Left renal cortex interstitium (tissue), 4 donors: ENCODE measurements around the gene PLXND1. TPM values are rescaled to one million over a fixed set of nuclear protein-coding genes. Genes with fewer than 3 reads are reported as not detected.

Experiments
- DNase-seq, 4 donors: peaks; one replicate each; pipeline ENCODE4 v3.0.0-alpha.2; 2013; ENCODE audit warnings: low read depth in 4 of 4, low spot score in 2 of 4, missing footprints in 1 of 4
- polyA plus RNA-seq, 4 donors: library from polyadenylated mRNA; unstranded; fragments of 120-200 nt; gene quantifications; one replicate each; pipeline ENCODE4 v1.2.1, GENCODE V29; 2013; ENCODE audit not compliant: insufficient read length in 4 of 4

PLXND1 gene
- polyA plus RNA-seq, 4 donors = 121 to 147 (median 142) TPM

DNA sequence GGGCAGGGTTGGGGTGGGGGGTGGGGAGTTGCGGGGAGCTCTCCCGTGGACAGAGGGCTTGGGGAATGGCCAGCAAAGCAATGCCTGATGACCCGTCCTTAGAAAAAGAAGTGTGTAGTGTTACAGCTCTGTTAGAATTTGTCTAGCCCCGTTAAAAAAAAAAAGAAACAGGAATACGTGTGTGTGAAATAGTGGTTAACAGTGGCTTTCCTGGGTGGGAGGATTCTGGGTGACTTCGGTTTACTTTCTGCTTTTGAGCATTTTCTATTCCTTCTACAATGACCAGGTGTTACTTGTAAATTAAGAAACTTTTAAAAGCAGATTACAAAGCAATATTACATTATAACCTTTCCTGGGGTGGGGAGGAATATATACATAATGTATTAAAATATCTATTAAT, 38.5 kb downstream of the PLXND1 start:
- DNase-seq = no peak

DNA sequence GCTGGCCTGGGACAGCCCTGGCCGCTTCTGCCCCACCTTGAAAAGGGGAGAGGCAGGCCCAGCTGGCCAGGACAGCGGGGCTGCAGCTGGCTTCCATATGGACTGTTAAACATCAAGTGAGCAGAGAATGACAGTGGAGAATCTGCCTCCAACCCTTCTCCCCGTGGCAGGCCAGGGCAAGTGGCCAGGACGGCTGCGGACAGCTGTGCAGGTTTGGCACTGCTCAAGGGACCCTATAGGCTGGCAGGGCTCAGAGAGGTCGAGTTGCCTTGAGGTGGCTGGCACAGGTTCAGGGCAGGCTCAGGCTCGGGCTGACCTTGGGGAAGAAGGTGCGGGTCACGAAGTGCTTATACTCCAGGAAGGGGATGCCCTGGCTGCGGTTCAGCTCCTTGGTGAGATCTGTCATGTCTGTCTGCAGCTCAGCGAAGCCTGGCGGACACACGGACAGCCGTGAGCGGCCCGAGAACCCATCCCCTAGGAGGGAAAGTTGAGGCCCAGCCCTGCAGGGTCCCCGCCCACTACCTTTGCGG, 39.2 kb downstream of the PLXND1 start:
- DNase-seq = no peak

DNA sequence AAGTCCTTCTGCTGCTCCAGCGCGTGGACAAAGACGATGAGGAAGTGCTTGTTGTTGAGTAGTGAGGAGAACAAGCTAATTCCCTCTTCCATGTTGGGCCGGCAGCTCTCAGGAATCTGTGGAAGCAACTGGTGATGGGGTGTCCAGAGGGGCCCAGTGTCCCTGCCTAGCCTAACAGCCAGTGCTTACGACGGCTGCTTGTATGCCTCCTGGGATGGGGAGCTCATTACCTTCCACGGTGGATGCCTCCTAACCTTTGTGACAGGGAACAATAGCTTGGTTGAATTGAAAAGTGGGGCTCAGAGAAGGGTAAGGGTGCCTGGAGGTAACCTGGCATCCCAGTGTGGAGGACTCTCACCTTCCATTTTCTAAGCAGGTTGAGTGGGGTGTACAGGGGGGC, 40.6 kb downstream of the PLXND1 start:
- no peak for DNase-seq

DNA sequence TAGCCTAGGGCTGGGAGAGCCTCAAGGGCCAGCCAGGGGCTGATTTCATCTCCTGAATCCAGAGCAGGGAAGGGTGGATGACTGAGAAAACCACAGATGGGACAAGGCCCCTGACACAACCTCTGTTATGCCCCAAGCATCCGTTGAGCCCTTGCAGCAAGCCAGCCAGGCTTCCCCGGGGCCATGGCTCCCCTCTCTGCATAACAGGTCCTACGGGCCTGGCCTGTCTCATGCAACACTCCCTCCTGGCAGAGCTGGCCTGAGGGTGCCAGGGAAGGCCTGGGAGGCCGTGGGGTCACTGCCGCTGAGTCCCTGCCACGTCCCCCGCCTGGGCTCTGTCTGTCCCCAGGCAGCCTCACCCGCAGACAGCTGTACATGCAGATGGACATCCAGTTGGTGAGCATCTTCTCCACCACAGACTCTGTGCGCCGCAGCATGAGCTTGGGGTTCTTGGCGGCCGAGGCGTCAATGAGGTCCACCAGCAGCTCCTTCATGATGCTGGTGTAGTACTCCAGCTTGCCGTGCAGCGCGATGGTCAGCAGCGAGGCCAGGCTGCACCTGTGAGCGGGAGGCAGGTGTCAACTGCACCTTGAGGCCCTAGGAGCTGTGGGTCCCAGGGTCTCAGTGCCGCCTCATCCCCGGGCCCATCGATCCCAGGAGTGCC, 41.4 kb downstream of the PLXND1 start:
- DNase-seq = no peak

DNA sequence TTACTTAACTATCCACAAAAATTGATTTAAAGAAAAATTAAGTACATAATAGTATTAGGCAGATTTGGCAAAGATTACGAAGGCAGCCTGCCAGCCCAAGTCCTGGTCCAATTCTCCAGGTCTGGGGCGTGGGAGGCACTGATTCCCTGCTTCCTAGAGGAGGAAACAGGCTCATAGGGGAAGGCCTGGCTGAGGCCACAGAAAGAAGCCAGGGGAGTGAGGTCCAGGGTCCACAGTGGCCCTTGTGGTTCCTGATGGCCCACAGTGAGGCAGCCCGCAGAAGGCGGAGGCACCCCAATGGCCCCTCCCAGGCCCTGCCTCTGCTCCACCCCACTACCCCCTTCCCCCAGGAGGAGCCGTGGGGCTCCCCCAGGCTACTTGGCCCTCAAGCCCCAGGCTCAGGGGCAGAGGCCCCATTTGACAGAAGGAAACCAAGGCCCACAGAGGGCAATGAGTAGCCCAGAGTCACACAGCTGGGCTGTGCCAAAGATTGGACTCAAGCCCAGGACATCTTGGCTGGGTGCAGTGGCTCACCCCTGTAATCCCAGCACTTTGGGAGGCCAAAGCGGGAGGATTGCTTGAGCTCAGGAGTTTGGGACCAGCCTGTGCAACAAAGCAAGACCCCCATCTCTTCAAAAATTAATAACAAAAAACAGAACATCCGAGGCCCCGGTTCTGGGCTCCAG, 42.5 kb downstream of the PLXND1 start:
- DNase-seq = no peak

DNA sequence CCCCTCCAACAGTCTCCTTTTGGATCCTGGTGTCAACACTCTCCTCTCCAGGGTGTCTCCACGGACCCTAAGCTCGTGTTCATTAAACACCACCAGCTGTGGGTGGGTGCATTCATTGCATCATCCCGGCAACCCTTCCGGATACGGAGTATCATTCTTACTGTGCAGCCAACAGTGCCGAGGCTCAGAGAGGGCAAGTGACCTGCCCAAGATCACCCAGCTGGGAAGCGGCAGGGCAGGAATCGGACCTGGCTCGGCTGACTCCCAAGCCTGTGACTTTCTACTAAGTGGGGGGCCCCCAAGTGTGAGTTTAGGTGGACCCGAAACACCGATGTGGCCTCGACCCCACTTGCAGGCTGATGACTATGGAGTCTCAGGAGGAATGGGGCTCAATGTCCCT, 43.1 kb downstream of the PLXND1 start:
- no peak for DNase-seq

DNA sequence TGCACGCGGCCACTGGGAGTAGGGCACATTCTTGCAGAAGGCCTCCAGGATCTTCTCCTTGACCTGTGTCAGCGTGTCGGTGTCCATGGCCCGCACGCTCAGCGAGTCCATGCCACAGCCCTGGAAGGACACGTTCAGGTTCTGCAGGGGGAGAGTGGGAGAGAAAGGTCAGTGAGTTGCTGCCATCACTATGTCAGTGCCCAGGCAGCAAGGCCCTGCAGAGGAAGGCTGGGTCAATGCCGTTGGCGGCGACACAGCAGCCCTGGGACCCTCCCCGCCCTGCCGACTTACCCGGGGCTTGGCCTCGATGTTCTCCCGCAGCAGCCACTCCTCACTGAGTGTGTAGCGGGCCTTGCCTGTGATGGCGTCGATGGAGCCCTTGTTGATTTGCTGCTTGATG, 43.7 kb downstream of the PLXND1 start:
- no peak for DNase-seq

DNA sequence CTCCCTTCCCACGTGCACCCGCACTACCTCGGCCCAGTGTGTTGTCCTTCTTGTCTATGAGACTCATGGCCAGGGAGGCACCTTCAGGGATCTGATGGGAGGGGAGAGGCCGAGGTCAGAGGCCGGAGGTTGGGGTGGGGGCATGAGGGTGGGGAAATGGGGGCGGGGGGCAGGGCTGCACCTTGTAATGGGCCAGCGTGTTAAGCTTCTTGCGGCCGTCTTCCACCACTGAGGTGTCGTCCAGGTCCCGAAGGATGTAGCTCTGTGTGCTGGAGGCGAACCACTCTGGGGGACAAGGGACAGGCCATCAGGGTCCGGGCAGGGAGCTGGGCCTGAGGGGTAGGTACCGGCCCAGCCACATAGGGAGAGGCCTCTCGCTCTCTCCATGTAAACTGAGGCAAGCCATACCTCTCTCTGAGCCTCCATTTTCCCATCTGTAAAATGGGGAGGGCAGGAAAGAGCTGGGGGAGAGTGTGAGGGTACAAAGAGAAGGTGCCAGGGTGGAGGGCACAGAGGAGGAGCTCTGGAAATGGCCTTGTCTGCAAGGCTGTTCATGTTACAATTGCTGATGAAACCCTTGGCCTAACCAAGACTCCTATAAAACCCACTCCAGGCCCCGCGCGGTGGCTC, 44.7 kb downstream of the PLXND1 start:
- no peak for DNase-seq

DNA sequence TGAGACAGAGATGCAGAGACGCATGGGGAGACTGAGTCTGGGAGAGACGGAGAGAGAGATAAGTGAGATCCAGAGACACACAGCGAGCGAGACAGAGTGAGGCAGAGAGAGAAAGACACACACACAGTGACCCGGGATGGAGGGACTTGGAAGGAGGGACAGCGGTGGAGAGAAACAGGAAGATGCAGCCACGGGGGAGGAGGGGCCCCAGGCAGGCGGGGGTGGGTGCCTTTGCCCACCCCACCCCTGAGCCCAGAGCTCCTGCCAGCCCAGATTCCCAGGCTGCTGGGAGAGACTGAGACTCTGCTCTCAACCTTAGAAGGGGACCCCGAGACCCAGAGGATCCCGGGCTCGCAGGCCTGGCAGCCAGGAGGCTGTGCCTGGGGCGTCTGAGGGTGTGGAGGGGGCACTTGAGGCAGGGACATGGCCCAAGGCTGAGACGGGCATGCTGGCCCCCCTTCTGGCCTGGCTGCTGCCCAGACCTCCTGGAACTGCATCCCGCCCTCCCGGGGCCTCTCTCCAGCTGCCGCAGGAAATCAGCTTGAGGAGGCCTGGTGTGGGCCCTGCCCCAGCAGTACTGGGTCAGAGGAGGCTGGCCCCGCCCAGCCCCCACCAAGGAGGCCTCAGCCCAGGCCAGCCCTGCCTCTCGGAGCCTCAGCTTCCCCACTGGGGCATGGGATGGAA, 45.4 kb downstream of the PLXND1 start:
- peak in 3 of 4 donors; percentile 18 to 42 (median 27) for DNase-seq

DNA sequence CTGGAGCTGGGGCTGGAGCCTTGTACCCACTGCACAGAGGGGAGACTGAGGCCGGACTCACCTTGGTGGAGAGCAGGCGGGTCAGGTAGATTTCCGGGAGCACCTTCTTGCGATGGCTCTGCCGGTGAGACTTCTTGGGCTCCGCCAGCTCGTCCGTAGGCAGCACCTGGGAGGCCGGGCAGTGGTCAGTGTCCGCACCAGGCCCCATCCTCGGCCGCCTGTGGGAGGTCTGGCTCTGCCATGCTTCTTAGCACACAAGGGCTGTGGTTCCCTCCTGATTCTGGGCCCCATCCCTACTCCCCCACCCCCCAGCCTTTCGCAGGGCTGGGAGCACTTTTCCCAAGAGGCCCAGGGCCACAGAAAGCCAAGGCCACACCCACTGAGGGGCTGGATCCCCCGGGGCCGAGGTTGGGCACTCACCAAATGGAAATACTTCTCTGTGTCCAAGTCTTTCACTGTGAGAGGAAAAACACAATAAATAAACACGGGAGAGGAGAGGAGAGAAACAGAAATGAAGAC, 46.1 kb downstream of the PLXND1 start:
- DNase-seq = peak in 1 of 4 donors; percentile 19

DNA sequence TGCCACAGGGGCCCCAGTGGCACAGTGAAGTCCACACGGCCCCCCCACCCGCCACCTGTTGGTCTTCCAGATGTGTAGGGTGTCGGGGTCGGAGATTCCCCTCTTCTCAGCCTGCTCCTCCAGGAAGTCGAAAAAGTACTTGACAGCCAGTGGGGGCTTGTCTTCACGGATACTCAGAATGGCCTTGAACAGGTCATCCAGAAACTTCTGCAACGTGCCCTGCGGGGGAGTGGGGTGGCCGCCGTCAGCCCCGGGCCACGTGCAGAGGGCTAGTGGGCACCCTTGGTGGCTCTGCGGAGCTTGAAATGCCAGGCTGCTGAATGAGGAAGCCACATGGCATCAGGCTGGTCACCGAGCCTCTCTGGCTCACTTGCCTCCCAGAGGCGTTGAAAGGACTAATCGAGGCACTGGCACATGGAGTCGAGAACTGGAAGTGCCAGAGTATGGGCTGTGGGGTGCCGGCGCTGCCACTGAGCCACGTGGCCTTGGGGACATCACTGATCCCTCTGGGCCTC, 46.9 kb downstream of the PLXND1 start:
- DNase-seq = no peak

DNA sequence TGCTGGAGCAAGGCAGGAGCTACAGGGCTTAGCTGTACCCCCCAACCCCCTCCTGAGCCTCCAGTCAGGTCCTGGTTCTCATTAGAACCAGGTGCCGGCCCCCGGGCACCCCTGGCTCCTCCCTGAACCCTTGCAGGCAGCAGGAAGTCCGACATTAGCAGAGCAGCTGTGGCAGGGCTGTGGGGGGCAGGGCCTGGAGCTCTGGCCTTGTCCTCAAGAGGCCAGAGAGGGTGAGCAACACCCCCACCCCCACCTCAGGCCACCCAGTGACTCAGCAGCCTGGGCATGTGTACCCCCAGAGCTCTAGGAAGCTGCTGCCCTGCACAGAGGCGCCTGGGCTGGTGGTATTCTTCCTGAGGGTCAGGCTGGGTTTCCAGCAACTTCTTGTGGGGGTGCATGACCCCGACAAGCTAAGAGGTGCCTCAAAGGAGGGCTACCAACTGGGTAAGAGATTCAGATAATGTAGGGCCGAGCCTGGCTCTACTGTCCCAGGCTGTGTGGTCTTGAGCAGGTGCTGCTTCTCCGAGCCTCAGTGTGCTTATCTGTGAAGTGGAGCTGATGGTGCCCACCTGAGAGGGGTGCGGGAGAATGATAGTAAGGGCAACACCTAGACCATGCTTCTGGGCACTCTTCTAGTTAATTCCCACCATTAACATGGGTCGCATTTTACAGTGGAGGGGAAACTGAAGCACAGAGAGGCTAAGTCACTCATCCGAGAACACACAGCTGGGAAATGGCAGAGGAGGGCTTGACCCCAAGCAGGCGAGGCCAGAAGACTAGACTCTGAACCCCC, 47.5 kb downstream of the PLXND1 start:
- DNase-seq = no peak

DNA sequence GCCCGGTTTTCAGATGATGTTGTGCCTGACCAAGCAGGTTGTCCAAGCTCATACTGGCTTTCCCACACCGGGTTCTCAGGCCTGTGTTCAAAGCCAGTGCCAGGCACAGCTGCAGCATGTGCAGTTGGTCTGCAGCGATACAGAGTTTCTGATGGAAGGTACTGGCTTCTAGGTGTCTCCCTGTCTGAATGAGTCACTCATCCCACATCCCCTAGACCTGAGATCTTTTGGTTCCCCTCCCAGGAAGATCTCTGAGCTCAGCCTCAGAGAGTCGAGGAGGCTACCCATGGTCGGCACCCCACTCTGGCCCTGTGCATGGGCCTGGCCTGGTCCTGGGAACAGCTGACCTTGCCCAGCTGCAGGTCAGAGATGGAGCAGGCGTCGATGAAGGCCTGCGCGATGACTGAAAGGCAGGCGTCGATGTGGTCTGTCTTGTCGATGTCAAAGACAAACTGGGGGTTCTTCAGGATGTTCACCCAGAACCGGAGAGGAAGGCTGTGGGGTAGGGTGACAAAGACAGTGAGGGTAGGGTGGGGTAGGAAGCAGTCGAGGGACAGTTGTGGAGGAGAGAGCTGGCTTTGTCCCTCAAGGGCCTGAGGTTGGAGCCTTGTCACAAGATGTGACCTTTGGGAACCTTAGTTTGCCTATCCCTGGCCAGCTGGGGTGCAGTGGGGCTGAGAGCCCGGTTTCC, 48.2 kb downstream of the PLXND1 start:
- no peak for DNase-seq

DNA sequence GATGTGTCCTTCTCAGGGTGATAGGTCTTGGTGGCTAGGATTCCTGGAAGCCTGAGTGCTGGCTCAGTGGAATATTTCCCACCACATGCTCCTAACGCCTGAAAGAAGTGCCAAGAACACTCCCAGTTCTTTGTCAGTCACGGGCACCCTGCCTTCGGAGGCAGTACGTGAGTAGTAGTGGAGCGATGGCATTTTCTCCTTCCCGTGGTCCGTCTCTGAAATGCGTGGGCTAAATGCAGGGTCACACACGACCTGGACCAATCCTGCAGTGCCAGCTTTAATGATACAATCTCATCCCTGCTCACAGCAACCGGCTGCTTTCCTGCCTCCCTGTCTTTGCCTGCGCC, 49.0 kb downstream of the PLXND1 start:
- DNase-seq = no peak

DNA sequence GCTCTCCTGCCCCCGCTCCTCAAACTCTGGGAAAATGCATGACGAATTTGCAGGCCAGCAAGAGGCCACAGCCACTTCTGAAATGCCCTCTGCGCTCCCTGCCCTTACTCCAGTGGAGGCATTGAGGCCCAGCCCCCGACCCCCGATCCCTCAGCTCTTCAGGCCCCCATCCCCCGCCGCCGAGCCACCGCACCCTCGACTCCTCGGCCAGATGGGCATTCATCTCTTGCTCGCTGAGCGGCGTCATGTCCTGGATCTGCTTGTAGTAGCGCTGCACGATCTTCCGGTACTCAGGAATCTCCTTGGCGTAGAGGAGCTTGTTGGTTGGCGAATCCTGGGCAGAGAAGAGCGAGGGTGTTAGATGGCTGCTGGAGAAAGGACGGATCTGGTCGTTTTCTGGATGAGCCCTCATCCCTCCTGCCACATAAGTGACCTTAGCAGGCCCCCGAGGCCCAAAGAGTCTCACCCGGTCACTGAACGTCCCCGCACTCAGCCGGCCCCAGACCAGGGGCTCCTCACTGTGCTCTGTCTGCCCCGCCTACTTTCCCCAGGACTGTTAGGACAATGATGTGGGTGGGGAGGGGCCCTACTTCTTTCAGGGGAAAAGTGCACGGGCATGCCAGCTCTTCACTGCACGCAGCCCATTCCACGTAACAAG, 49.5 kb downstream of the PLXND1 start:
- DNase-seq = no peak

DNA sequence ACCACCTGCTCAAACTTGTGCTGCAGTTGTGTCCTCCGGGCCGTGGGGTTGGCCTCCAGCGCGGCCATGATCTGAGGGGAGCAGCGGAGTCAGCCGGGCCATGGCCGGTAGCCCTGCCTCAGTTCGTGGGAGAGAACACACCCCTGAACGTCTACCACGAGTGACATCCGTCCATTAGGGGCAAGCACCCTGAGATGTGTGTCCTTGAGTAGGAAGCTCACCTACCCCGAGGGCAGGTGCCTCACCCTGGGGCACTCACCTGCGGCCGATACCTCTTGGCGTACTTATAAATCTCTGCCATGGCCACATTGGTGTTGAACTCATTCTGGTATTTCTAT, 50.1 kb downstream of the PLXND1 start:
- no peak for DNase-seq

DNA sequence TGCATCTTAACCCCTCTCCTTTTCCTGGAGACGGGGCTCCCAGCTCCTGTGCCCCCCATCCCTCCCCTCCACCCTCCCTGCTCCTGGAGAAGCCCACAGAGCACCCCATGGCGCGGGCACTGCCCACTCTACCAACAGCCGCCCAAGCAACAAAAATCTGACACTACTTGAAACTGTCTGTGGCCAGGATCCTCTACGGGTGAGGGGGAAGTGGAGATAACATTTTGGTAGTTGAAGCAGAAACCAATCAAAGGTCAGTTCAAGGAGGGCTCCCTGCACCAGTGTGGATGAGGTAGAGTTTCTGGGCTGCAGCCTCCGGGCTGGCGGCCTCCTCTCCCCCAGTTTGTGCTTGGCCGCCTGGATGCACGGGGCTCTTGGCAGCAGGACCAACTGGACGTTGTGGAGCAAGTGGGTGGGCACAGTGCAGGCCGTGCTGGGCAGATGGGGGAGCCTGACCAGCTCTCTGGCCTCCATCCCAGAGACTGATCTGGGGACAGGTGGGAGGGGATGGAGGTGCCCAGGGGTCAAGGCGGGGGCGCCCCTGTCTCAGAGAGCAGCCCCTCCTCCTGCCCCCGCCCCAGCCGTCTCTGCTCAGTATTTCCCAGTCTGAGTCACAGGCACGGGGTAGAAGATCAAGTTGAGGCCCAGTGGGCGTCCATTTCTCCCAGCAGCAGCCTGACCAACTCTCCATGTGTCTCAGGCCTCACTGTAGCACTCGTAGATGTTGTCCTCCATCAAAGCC, 50.7 kb downstream of the PLXND1 start:
- DNase-seq = no peak

DNA sequence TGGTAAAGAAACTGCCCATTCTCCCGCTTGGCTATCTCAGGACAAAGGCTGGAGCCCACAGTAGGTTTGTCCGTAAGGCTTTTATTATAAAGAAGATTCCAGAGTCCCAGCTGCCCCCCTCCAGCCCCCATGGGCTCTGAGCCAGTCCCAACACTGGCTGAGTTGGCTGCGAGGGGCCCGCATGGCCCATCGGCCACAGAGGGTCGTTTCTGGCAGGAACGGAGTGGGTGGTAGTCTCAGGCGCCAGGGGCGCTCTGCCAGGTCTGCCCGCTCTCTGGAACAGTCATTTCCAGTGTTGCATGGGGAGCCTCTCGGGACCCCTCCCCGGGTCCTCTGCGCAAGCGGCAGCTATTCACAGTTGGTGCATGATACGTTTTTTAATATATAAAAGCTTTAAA, 51.3 kb downstream of the PLXND1 start:
- no peak for DNase-seq
